Activated effector memory CD4-positive, alpha-beta T cell treated with Interleukin-2 at 50 U/mL for 16 hours (primary cell): Measurements from ENCODE around the gene B4GALT3.
A peak's percentile ranks its signal among the peaks of the same experiment; 100 is the strongest.
"Not testable (repeated sequence)": the region's sequence is repeated elsewhere in the genome, so short reads cannot be mapped to it uniquely, and the experiment has no call there.

Experiments
- DNase-seq: peaks from one replicate; pipeline ENCODE4 v3.0.0-alpha.2; 2020

The B4GALT3 gene

GRCh38 chr1:161177112-161177935 lies at the start of gene B4GALT3:
Gene B4GALT3, minus strand, starts transcription at chr1:161177507. Its CDS starts 1,447 bp downstream, at chr1:161176060.
- peak; percentile 92 for DNase-seq

- DNase-seq: no peak
Observed at GRCh38 chr1:161226759-161227158, 49.5 kb upstream of the B4GALT3 start.

- DNase-seq: no peak
Observed at GRCh38 chr1:161226320-161226711, 49.0 kb upstream of the B4GALT3 start.

GRCh38 chr1:161225534-161226319 lies 48.4 kb upstream of the B4GALT3 start, which contains the start of gene TOMM40L:
Gene TOMM40L, plus strand, starts transcription at chr1:161226060. Its CDS starts 430 bp downstream, at chr1:161226490.
- DNase-seq: peak; percentile 80

- no peak for DNase-seq
Observed at GRCh38 chr1:161225178-161225533, 47.8 kb upstream of the B4GALT3 start.

- not testable (repeated sequence) for DNase-seq
Observed at GRCh38 chr1:161224695-161225087, 47.4 kb upstream of the B4GALT3 start.

- DNase-seq: no peak
Observed at GRCh38 chr1:161223805-161224694, 46.7 kb upstream of the B4GALT3 start.

- DNase-seq: no peak
Observed at GRCh38 chr1:161222175-161223019, 45.1 kb upstream of the B4GALT3 start.

- DNase-seq: no peak
Observed at GRCh38 chr1:161220002-161220401, 42.7 kb upstream of the B4GALT3 start.

GRCh38 chr1:161219078-161219892 lies 42.0 kb upstream of the B4GALT3 start:
- DNase-seq: no peak

GRCh38 chr1:161218301-161219077 lies 41.2 kb upstream of the B4GALT3 start:
- DNase-seq: no peak

GRCh38 chr1:161217831-161218230 lies 40.5 kb upstream of the B4GALT3 start:
- no peak for DNase-seq

- no peak for DNase-seq
Observed at GRCh38 chr1:161216945-161217712, 39.8 kb upstream of the B4GALT3 start.

GRCh38 chr1:161215076-161215475 lies 37.8 kb upstream of the B4GALT3 start, which contains the start of gene FCER1G:
Gene FCER1G, plus strand, starts transcription at chr1:161215295. Its CDS starts 27 bp downstream, at chr1:161215322.
- no peak for DNase-seq

GRCh38 chr1:161214369-161214768 lies 37.1 kb upstream of the B4GALT3 start:
- DNase-seq: no peak

GRCh38 chr1:161209790-161210409 lies 32.6 kb upstream of the B4GALT3 start:
- DNase-seq: peak; percentile 48

GRCh38 chr1:161207173-161207572 lies 29.9 kb upstream of the B4GALT3 start:
- no peak for DNase-seq

- DNase-seq: no peak
Observed at GRCh38 chr1:161206411-161207140, 29.3 kb upstream of the B4GALT3 start.
